GM21515 (cell line): ENCODE measurements around the gene GTF2H3.
"Not testable (repeated sequence)": the region's sequence is repeated elsewhere in the genome, so short reads cannot be mapped to it uniquely, and the experiment has no call there.

Source experiments
- ATAC-seq: cut with Tn5 transposase; IDR thresholded peaks from one replicate; pipeline ENCODE4 v1.9.1; 2021; ENCODE audit not compliant: unreplicated experiment

Gene GTF2H3

DNA sequence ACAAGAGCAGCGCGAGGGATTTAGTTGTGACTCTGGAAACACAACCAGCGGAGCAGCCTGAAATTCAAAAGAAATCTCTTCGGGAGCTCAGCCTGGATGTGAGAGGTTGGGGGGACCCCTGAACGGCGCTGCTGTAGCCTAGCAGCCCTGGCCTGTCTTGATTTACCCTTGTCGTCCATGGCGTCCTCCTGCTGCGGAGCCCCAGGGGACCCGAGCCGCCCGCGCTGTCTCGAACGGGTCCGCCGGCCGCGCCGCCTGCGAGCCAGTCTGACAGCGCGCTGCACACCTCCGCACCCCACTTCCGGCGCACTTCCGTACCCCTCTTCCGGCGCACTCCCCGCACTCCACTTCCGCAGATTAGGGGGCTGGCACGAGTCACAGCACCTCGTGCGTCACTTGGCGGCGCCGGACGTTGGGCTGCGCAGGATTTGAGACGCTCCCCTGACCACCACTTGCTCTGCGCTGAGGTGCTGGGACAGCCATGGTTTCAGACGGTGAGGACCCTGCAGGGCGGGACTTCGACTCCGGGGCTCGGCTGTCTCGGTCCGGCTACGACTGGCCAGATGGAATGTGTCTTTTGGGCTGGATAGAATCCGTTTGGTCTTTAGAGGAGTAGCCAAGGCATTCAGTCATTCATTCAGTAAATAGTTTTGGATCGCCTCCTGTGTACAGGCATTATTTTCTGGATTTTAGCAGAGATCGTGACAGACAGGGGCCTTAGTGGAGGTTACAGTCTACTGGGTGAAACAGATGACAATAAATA lies at the start of gene GTF2H3, which contains the start of gene EIF2B1:
TSS of gene GTF2H3 (plus strand) at position 451 of the 763 bp plus-strand sequence. CDS start at position 482, 31 bp downstream.
TSS of gene EIF2B1 (minus strand) at position 308 of the 763 bp plus-strand sequence. CDS start at position 179, 129 bp downstream.
- ATAC-seq, result peak; percentile 92

DNA sequence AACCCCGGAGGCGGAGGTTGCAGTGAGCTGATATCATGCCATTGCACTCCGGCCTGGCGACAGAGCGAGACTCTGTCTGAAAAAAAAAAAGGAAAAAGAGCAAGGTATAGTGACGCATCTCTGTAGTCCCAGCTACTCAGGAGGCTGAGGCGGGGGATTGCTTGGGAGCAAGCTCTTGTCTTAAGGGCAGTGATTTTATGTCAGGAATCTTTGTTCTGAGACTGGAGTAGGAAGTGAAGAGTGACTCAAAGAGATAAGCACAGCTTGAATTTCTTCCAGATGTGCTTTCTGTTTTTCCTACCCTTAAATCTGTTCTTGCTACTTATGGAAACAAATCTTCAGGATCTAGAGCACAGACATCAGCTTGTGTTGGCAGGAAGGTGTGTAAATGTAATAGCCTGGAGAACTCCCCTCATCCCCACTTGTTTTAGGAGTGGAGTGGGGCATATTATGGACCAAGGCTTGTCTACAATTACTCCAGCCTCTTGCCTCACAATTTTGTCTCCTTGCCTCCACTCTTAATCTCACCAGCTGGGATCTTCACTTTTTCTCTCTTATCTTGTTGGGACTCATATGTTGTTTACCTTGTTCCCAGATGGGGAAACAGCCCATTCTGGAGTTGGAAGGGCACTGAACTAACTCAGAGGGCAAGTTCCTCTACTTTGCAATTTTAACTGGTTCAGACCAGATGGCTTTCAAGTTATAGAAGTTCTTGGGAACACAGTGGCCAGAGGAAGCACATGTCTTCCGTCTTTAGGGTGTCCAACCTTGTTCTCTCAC lies 41.7 kb upstream of the GTF2H3 start:
- ATAC-seq, result no peak

DNA sequence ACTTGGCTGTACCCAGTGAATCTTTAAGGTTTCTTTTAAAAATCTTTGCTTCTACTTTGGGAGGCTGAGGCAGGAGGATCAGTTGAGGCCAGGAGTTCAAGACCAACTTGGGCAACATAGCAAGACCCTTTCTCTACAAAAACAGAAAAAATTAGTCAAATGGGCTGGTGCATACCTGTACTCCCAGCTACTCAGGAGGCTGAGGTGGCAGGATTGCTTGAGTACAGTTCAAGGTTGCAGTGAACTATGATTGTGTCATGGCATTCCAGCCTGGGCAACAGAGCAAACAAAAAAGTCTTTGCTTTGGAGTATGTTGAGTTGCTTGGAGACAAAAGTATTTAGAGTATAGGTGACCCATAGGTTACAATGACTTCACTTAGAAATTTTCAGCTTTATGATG lies 37.9 kb upstream of the GTF2H3 start:
- no peak for ATAC-seq

DNA sequence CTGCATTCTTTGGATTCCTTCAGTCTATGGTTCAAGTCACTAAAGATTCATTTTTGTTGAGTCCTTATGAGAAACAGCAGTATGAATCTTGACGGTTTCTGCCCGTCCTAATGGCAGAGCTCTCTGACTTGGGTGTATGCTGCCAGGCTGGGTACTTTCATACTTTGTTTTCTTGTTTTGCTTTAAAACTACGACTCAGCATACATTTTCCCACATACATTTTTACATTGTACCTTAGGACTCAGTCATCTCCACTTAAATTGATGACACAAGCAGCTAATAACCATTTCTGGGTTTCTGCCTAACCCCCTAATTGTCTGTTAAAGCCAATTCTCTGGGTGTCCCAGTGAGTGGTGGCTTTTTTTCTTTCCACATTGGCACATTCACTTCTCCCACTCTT lies 36.5 kb upstream of the GTF2H3 start:
- no peak for ATAC-seq

DNA sequence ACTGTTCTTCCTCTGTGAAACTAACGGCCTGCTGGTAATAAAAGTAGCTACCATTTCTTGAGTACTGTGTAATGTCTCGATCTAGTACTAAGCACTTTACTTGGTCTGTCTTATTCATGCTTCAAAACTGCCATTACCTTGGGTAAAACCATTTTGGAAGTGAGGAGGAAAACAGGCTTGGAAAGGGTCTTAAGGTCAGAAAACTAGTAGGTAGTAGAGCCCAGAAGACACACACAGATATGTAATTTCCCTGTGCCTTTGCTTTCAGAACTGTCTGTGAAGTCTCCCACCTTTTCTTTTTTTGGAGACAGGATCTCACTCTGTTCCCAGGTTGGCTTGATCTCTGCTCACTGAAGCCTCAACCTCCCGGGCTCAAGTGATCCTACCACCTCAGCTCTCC lies 35.1 kb upstream of the GTF2H3 start:
- no peak for ATAC-seq

DNA sequence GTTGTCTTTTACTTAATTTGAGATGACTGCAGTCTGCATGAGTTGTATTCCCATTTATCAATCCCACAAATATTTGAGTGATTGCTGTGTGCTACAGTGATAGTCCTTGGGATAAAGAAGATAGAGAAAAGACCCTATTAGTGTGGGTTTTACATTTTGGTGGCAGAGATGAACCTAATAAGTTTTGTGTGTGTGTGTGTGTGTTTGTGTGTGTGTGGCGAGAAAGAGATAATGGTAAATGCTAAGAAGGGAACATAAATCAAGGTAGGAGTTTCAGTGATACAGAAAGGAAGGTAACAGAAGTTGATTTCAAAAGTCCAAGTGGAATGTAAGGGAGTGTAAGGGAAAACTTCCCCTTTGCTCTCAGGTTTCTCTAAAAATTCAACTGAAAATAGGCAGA lies 34.3 kb upstream of the GTF2H3 start:
- no peak for ATAC-seq

DNA sequence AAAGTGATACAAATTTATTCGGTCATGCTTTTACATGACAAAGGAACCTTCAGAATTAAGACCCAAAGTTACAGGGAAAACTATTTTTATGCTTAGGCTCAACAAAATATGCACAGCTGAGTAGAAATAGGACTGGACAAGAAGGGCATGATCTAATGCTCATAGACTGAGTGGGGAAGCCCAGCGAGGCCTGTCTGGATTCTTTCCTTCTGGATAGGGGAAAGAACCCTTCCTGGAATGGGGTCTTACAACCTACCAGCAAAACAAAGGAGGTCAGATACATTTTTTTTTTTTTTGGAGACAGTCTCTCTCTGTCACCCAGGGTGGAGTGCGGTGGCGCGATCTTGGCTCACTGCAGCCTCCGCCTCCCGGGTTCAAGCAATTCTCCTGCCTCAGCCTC lies 33.9 kb upstream of the GTF2H3 start:
- no peak for ATAC-seq

DNA sequence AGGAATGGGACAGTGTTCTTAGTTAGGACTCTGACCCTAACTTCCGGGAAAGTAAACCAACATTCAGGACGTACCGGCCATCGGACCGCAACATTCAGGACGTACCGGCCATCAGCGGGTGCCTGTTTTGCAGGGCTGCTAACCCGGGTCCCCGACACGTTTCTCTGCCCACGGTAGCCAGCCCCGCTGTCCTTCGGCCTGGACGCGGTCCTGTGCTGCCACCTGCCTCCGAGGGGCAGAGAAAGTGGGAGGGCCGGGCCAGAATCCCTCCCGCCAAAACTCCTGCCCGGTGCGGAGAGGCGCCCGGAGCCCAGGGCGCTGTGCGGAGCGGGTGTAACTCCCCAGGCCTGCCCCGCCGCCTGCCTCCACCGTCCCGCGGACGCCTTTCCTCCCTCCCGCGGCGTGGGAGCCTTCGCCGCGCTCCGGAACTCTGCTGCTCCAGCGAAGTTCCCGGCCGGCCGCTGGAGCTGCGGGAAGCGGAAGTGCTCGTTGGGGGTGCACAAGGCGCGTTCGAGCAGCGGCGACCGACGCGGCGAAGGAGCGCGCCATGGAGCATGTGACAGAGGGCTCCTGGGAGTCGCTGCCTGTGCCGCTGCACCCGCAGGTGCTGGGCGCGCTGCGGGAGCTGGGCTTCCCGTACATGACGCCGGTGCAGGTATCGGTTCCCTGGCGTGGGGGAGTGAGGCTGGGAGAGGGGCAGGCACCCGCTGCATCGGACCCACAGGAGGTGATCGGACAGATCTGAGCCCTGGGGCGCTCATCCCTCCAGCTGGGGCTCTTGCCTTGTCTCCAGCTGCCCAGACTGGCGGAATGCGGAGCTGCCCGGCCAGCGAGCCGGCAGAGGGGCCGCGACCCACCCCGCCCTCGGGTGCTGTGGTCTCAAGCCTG lies 31.8 kb upstream of the GTF2H3 start, which contains the start of gene DDX55:
TSS of gene DDX55 (plus strand) at position 498 of the 888 bp plus-strand sequence. CDS start at position 548, 50 bp downstream.
- ATAC-seq, result peak; percentile 86

DNA sequence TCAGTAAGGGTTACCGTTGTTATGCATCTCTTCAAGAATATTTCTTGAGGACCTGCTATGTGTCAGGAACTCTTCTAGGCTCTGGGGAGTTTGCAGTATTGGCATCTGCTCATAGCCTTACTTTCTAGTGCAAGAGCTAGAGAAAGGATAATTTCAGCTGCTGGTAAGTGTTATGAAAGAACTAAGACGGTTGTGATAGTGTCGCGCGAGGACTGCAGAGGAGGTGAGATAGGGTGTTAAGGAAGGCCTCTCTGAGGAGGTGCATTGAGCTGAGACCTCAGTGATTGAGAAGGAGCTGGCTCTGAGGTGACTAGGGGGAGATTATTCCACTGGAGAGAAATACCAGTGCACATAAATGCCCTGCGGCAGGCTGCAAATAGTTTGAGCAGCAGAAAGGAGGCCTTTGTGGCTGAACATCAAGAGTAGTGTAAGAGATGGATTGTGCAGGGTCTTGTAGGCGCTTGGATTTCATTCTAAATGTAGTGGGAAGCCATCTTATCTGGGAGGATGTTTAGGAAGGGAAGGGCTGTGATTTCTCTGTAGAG lies 30.9 kb upstream of the GTF2H3 start:
- peak; percentile 4 for ATAC-seq

DNA sequence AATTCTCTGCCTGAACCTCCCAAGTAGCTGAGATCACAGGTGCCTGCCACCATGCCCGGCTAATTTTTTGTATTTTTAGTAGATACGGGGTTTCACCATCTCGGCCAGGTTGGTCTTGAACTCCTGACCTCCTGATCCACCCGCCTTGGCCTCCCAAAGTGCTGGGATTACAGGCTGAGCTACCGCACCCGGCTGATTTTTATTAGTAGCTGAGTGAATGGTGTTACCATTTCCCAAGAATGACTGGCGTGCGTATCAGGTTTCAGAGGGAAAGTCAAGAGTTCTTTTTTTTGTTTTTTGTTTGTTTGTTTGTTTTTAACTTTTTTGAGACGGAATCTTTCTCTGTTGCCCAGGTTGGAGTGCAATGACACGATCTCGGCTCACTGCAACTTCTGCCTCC lies 30.1 kb upstream of the GTF2H3 start:
- not testable (repeated sequence) for ATAC-seq

DNA sequence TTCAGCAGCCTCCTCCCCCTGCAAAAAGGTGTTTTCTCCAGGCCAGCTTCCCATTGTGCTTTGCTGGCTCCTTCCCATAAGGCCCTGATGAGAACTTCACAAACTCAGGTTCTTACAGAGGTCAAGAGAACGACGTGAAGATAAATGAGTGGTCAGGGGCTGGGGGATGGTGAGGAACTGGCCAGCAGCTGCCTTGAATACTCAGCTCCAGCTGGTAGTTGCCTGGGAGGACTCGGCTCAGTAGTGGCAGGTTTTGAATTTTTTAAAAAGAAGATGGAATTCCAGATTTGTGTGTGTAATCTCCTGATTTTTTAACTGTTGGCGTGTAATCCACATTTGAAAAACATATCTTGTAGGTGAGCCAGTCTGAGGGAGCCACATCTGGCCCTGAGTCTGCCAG lies 25.9 kb upstream of the GTF2H3 start:
- no peak for ATAC-seq

DNA sequence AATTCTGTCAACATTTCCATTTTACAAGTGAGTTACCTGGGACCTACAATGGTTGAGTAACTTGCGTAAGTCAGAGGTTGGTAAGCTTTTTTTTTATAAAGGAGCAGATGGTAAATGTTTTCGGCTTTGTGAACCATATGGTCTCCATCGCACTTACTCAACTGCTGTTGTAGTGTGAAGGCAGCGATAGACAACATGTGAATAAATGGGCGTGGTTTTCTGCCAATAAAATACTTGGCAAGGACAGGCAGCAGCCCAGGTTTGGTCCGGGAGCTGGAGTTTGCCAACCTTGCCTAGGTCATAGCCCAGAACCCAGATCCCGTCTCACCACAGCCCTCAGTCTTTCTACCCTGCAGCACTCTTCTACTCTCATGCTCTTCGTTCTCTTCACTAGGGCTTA lies 25.4 kb upstream of the GTF2H3 start:
- no peak for ATAC-seq

DNA sequence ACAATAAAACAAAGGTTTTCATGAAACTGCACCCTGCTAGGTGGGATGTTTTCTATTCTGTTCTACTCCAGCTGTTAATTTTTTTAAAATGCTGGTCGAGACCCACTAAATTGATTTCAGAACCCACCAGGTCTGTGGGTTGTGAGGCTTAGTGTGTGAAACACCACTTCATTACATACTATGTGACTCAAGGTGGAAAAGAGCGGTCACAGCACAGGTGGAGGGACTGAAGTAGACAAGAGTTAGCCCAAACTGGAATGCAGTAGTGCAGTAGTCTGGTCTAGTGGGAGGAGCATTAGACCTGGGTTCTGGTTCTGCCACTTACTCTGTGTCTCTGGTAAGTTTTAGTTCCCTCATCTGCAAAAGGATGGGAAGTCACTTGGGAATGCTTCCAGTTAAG lies 19.5 kb upstream of the GTF2H3 start:
- no peak for ATAC-seq

DNA sequence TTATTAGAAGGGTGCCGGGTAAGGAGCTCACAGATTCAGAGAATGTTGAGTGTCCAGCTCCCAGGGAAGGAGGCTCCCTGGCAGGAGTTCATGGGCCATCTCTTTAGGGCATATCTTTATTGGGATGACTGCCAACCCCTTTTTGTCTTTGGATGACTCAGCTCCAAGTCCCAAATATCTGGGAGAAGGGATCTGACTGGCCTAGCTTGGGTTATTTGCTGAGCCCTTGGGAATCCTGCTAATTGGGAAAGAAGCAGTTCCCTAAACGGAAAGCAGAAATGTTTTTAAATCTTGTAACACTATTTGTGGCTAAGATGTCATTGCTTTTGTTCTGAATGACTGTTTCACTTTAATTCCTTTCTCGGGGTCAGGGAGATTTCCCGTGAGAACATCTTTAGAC lies 19.1 kb upstream of the GTF2H3 start:
- no peak for ATAC-seq

DNA sequence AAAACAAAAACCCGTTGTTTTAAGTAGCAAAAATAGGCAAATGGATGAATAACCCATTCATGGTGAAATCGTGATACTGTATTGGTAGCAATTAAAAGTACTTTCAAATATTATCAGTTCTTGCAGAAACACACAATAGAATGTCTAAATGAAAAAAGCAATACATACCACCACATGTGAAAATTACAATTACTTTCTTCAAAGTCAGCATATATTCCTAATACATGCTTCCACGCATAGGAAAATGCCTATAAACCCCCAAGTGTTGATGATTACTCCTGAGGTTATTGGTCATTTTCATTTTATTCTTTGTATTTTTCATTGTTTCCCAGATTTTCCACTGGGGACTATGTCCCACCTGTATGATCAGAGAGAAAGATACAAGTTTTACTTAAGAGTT lies 16.5 kb upstream of the GTF2H3 start:
- ATAC-seq, result no peak

DNA sequence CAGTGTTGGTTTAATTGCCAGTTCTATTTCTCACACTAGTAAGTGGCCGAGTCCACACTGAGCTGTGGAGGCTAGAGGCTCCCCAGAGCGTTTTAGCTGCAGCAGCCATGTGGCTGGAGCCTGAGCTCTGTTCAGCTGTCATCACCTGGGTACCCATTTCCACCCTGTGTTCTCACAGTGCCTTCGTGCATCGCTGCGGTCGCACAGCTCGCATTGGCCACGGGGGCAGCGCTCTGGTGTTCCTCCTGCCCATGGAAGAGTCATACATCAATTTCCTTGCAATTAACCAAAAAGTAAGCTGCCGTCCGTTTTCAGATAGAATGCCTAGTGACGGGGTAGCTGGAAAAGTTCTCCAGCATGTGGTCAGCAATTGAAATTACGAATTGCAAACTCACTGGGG lies 16.0 kb upstream of the GTF2H3 start:
- ATAC-seq, result no peak

DNA sequence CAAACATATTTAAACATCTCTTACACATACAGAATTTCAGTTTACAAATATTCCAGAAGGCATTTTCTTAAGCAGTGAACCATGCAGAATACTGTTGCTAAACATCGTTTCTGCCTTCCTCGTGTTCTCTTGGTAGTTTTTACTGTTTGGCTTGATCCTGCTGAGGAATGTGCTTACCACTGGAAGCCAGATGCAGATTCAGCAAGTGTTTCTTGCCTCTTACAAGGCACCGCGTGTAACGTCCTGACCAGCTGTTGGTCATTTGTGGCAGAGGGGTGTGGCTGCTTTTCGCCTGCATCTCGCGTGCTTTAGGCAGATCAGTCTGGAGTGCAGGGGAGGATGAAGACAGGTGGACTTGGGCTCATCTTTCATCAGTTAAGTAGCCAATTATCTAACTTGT lies 12.5 kb upstream of the GTF2H3 start:
- ATAC-seq, result no peak

DNA sequence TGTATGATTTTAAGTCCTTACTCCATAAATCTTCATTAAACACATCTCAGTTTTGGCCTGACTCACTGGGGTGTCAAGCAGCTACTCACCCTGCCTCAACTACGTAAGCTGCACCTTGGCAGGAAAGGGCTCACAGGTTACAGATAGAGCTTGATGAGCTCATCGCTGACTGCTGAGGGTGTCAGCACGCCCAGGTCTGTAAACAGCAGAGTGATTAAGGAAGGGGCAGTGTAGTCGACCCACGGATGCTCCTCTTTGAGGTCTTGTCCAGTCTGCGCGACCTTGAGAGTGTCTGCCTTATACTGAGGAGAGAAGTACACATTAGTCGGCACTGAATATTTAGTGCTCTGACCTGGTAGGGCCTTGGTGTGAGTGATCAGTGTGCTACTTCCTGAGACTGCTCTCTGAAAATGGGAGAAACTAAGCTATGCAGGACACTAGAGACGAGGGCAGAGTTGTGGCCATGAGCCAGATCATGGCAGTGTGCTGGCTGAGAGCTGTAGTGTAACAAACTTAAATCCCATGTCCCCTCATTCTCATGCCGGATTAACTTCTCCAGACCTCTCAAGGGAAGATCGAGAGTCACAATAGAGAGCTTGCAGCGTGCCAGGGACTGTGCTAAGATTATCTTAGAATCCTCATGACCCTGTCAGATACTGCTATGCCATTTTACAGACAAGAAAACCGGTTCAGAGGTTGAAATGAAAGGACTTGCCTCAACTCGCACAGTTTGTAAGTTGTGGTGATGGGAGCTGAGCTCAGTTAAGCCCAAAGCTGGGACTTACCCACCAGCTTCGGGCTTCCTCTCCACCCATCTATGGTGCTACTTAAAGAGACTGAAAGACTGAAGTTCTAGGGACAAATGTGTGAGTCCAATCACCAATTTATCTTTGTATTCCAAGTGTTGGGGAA lies 11.8 kb upstream of the GTF2H3 start:
- ATAC-seq, result no peak

DNA sequence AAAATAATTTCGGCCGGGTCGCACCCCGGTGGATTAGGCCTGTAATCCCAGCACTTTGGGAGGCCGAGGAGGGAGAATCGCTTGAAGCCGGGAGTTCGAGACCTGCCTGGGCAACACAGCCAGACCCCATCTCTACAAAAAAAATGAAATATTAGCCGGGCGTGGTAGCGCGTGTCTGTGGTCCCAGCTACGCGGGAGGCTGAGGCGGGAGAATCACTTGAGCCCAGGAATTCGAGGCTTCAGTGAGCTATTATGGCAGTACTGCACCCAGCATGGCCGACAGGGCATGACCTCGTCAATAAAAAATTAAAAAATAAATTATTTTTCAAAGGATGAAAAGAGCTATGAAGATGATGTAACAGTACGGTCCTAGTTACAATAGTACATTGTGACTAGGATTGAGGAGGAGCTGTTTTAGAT lies 523 bp downstream of the GTF2H3 start:
- ATAC-seq, result no peak

DNA sequence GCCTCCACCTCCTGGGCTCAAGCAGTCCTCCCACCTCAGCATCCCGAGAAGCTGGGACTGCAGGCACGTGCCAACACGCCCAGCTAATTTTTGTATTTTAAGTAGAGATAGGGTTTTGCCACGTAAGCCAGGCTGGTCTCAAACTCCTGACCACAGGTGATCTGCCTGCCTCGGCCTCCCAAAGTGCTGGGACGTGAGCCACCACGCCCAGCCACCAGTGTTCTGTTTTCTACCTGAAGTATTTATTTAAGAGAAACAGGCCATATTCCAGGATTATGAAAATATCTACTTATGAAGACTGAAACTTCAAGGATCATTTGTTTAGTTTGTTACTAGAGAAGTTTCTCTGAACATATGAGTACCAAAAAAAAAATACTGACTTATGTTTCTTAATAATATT lies 10.3 kb downstream of the GTF2H3 start:
- no peak for ATAC-seq
